Measurements from ENCODE around the gene P2RX3. TPM values are rescaled to one million over a fixed set of nuclear protein-coding genes. Genes with fewer than 3 reads are reported as not detected.

Gene P2RX3
- total RNA-seq, 1 experiment from 2014 or later: 0.15 TPM

DNA sequence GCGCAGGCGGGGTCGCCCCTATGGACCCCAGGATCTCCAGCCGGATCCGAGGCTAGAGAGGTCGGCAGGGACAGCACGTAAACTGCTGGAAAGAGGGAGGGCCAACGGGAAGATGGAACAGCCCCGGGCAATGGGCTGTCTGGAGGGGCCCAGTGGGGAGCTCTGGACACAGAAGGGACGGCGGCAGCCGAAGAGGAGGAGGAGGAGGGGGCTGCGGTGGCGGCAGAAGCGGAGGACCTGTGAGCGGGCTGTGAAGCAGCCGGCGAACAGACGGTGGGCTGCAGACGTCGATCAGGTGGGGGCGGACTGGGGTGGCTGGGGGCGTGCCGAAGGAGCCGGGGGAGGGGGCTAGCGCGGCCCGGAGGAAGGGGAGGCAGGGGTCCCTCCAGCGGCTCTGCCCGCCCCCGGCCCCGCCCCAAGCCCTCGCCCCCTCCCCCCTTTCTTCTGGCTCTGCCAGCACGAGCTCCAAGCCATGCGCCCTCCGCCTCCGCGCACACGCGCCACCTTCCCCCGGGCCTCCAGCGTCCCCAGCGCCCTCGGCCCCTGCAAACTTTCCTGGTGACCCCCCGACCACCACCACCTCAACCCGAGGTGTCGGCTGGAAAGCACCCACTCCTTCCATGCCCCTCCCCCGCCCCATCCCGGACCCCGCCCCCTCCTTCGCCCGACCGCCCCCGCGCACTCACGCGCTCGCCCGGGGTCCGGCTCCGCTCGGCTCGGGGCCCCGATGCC is 13.8 kb upstream of the P2RX3 start:
- Mint-ChIP-seq H3K36me3 (ENCODE audit: insufficient read depth in 1 of 3, low read depth in 3 of 3) (peaks cover 42 to 61% (median 57%) of the 10 kb centered on the region in 3 experiments), H3K9me3 (no peaks in the 10 kb centered on the region; a peak in 1 of 5 replicates), H3K4me3 (peak overlapping the region; percentile 89 to 94), H3K27ac (peak overlapping the region; percentile 86 to 92 (median 92); a peak in 6 of 7 replicates), H3K4me1 (peaks cover 40 to 41% of the 10 kb centered on the region in 2 experiments), H3K27me3 (ENCODE audit: low read depth) (peaks cover 1% of the 10 kb centered on the region; the same call in 1 of the 2 replicates)
- peak overlapping the region; percentile 57 for H3K4me2 ChIP-seq (ENCODE audit: insufficient read depth, insufficient read length, low read length)
- peaks cover 13% of the 10 kb centered on the region; the same call in 1 of the 2 replicates for H3K4me1 ChIP-seq (ENCODE audit: insufficient read depth, low read length)
- no peak overlapping the region for H4K5ac ChIP-seq (ENCODE audit: insufficient read length, low read depth, low read length)
- peaks cover 19% of the 10 kb centered on the region for H3K79me1 ChIP-seq (ENCODE audit: insufficient read depth, low read depth, low read length, poor library complexity, severe bottlenecking)
- no peak overlapping the region for H3T11ph ChIP-seq (ENCODE audit: low read length)
- H3K56ac ChIP-seq (ENCODE audit: insufficient read length, low read depth, low read length): no peak overlapping the region
- H4K91ac ChIP-seq (ENCODE audit: insufficient read length, low read depth, low read length): no peak overlapping the region
- H3K9ac ChIP-seq (ENCODE audit: extremely low read depth, insufficient read length, low read length): peak overlapping the region; percentile 51
- H3K14ac ChIP-seq (ENCODE audit: insufficient read depth, low read length): peak overlapping the region; percentile 94
- no CpG with 5 or more reads among the region's 64 CpGs for WGBS (ENCODE audit: extremely low coverage, insufficient read length, low lambda C conversion rate)
- H3K9me3 ChIP-seq (ENCODE audit: control insufficient read depth, low read depth, low read length): no peaks in the 10 kb centered on the region
- no peak overlapping the region for H4K8ac ChIP-seq (replicated peaks; ENCODE audit: insufficient read length, low read depth, low read length)
- H2BK15ac ChIP-seq (ENCODE audit: low read depth, low read length): no peak overlapping the region
- no peak overlapping the region for H2AFZ ChIP-seq (ENCODE audit: low read length)
- no peak overlapping the region for H2BK12ac ChIP-seq (ENCODE audit: insufficient read length, low read depth, low read length)
- no peak overlapping the region for H2BK5ac ChIP-seq (ENCODE audit: insufficient read length, low read length)
- peaks cover 13% of the 10 kb centered on the region for H3K23me2 ChIP-seq (ENCODE audit: insufficient read length, low read depth, low read length, poor library complexity, severe bottlenecking)
- no peaks in the 10 kb centered on the region for H3K27me3 ChIP-seq (ENCODE audit: insufficient read depth, low read length)
- DNase-seq: peak; percentile 82
- no peak for TF ChIP-seq CTCF (conservative IDR thresholded peaks at IDR 0.05)
- no peak overlapping the region for H3K4ac ChIP-seq (ENCODE audit: low read depth, low read length)
- H3K18ac ChIP-seq (ENCODE audit: insufficient read length, low read depth, low read length): peak overlapping the region; percentile 88
- H4K20me1 ChIP-seq (ENCODE audit: control insufficient read depth, insufficient read depth, insufficient read length): no peaks in the 10 kb centered on the region
- no peak overlapping the region for H3K23ac ChIP-seq (ENCODE audit: insufficient read length, low read depth, low read length)
- H2BK20ac ChIP-seq (ENCODE audit: low read depth, low read length, poor library complexity, severe bottlenecking): no peak overlapping the region
- H2AK5ac ChIP-seq (ENCODE audit: insufficient read length, low read length): no peak overlapping the region
- H3K27ac ChIP-seq (ENCODE audit: insufficient read length, low read depth, low read length): no peak overlapping the region
- no peak overlapping the region for H2BK120ac ChIP-seq (ENCODE audit: low read depth, low read length, poor library complexity, severe bottlenecking)
- peaks cover 11% of the 10 kb centered on the region for H3K79me2 ChIP-seq (ENCODE audit: insufficient read depth, low read length)

Measured in H9 (cell line).